GM21786 (cell line): ENCODE results near the gene CADPS.
"Not testable (repeated sequence)": the region's sequence is repeated elsewhere in the genome, so short reads cannot be mapped to it uniquely, and the experiment has no call there.

Experiments
- ATAC-seq: cut with Tn5 transposase; IDR thresholded peaks from one replicate; pipeline ENCODE4 v1.9.1; 2021; ENCODE audit not compliant: unreplicated experiment

Gene CADPS

DNA sequence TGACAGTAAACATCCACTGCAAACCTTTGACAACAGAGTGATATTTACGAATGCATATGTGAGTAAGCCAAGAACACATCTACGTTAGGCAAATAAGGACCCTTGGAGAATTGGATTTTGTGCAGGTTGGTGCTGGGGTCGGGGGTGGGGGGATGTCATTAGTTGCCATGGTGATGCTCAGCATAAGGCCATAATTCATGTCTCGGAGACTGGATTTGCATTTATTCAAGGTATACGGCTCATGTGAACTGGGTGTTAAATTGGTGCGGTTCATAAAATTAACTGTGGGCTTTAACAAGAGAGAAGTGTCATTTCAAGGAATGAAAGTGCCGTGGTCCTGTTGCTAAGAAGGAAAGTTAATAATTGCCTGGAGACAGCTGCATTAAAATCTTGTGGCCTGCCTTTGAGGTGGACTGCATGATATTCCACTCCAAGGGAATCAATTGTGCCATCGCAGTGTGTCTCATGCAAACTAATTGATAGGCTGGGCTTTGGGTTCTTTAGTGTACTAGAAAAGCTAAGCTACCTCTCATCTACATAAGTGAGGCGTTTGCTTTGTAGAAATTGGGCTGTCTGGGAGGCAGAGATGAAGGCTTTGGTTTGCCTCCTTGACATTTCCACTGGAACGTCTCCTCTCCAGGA, 273.0 kb downstream of the CADPS start:
- no peak for ATAC-seq

DNA sequence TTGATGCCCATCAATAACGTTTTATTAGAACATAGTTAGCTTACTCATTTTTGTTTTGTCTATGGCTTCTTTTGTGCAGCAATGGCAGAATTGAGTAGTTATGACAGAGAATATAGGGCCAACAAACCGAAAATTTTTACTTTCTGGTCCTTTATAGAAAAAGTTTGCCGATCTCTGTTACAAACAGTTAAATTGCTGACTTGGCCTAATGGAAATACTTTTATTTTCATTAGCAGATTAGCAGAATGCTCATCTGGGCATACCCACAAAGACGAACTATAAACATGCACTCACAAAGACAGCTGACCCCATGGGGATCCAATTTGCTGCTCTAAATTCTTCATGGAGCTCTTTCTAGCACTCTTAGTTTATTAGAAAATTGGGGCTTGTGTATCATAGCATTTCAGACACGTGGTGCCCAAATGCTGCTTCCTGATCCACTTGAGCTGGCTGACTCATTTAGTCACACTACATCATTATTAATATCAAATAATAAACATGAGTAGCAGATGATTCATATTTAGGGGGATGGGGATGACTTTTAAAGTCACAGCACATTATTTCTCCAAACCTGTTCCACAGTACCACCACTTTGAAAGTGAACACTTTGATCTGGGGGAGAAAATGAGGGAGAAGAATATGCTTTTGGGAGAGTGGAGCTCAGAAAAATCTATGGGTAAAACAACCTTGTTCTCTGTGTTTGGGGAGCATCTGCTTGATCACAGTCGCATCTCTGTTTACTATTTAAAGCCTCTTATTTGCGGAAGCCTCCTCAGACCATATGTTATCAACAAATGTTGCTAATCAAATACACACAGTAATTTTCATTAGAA, 273.8 kb downstream of the CADPS start:
- ATAC-seq, result no peak

DNA sequence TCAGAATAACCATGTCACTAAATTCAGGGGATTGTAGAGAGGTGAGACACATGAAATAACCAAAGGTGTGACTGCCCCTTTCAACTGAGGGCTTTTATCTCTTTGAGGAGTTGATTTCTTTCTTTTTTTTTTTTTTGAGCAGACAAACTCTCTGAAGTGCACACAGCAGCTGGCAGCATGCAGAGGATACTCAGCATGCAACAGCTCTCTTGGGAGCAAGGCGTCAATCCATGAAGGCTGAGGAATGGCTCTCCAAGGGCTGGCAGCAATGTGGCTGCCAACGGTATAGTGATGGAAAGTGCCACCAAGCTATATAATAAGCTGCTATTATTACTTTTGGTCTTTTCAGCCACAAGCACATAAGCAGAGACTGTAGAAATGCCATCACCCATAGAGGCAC, 275.2 kb downstream of the CADPS start:
- ATAC-seq, result no peak

DNA sequence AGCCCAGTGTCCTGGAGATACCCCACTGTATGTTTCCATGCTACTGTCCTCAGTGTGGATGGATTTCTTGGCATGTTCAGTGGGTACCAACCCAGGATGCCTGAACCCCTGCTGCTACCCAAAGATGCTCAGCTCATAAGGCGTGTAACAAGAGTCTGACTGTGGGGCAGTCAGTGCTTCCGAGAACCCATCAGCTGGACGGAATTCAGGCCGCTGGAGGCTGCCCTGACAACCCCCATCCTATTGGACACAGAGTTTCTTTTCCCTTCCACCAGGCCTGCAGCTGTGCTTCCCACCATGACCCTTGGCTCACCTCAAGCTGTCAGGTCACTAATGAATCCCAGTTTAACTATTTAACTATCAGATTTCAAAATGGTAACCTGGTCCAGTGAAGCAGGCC, 277.7 kb downstream of the CADPS start:
- ATAC-seq, result no peak

DNA sequence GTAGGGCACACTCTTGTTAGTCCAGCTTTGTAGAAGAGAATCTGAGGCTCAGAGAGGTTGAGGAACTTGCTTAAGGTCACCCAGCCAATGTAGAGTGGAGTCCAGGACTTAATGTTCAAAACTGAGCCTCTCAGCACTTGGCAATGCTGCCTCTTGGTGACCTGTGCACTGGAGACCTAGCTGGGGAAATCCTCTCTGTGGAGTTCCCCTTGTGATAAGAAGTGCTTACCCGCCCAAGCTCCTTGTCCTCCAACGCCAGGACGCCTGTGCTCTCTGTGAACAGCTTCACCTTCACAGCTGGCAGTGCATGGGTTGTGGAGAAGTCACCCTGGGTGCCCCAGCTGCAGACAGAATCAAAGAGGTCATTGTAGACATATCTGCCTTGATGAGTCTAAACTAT, 282.8 kb downstream of the CADPS start:
- no peak for ATAC-seq

DNA sequence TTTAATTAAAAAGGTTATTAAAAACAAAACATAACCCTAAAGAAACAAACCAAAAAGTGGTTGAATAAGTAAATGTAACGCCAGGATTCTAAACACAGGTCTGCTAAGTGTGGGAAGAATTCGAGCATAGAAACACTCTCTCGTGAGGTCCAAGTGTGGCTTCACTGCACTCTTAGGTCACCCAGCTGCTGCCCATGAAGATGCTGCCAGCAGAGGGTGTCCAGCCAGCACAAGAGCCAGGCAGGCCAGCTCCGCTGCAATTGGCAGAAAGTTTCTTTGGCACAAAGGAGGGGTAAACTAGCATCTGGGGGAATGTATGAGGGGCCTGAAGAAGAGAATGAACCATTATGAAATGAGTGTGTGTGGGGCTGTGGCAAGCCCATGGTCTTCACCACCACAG, 286.1 kb downstream of the CADPS start:
- ATAC-seq, result no peak

DNA sequence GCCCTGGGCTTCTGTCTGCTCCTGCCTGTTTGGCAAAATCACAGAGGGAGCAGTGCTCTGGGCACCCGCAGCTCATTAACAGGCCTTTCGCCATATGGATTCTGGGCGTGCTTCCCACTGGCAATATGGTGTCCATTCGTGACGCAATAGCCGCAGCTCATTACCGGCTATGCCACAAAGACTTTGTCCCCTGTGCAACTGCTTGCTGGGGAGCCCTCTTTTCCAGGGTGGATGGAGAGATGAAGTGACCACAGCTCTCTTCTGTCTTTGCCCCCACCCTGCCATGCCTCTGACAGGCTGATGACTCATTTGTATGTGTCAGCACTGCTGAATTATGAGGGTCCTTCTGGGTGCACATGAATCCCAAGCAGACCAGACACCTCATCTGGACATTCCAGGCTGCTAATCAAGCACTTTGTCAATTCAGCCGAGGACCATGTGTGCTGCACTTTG, 287.6 kb downstream of the CADPS start:
- ATAC-seq, result no peak

DNA sequence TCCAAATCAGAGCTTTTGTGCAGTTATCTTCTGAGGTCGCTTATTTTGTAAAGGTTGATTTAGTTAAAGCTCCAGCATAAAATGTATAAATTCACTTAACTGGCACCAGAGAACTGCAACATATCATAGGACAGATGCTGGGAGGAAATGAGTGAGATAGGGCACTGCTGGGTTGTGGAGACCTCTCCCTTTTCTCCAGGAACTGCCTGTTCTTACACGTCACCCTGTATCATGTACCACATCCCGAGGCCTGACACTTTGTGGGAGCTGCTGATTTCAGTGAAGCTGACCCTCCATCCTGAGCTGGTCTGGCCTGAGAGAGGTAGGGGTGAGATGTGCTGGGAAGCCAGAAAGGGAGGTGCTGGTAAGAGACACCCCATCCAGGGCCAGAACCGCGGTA, 288.0 kb downstream of the CADPS start:
- no peak for ATAC-seq

DNA sequence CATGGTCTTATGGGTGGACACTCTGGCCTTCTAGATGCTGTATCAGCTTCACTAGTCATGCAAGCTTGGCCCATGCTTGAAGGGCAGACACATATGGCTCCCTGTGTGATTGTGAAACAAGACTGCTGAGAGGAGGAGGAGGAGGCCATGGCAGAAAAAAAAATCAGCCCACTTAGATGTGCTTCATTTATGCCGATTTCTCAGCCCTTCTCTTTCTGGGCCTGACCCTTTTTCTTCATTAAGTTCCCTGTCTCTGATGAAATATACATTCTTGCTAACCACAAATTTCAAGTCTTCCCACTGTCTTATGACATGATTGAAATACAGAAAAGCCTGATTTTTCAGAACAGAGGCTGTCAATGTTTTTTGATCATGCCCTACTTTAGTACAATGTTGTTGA, 288.9 kb downstream of the CADPS start:
- ATAC-seq, result no peak

DNA sequence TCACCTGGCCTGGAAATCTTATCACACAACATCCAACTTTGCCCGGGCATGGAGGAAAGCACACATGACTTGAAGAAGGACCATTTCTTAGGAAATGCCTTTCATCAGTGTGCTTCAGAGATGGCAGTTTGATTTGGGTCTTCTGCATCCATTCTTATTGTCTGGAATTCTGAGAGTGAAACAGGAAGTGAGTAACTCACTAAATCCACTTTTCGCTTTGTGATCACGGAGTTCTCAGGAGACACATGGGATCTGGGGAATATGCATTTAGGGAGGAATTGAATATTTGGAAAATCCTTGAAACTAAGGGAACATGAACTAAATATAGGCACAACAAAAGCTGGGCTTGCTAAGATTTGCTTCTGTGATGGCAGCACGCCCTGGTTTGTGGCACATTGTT, 289.4 kb downstream of the CADPS start:
- ATAC-seq, result no peak

DNA sequence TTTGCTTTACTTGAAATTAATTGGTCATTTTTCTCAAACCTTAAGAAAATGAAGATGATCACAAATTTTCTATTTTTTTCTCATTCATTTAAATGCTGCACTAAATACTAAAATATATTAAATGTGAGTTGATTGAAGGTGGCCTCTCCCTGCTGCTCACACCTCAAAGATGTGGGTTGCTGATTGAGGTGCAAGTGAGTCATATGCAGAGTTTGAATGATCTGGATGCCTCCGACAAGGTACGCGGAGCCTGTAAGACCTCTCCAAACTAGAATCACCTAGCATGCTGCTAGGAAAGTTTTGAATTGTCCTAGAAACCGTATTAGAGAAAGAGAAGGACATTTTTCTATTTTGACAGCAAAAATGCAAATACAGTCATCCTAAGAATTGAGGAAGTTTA, 290.6 kb downstream of the CADPS start:
- ATAC-seq, result no peak

DNA sequence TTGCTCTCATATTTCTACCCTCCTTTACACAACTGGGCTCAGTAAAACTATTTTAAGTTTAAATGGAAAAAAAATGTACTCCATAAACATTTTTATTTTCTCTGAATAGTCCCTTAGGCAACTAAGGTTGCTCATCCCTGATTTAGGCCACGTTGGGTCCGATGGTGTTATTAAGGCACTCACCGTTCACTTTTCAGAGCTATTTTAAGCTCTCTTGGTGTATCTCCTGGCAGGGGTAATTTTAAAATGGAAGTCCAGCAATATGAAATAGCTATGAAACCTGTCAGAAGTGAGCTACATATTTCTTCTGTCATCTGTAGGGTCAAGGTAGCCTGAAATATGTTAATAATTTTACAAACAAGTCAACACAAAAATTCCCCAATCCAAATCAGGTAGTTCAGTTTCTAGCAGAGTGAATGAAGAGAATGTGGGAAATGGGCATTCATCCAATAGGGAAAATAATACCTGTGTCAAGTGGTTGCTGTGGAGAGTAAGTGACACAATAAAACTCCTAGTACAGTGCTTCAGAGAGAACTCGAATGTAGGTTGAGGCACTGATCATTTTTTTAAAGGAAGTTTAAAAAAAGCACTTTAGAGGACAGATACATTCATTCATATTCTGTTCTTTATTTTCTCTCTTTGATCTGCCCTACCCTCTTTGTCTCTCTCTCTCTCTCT, 292.6 kb downstream of the CADPS start:
- ATAC-seq, result no peak

DNA sequence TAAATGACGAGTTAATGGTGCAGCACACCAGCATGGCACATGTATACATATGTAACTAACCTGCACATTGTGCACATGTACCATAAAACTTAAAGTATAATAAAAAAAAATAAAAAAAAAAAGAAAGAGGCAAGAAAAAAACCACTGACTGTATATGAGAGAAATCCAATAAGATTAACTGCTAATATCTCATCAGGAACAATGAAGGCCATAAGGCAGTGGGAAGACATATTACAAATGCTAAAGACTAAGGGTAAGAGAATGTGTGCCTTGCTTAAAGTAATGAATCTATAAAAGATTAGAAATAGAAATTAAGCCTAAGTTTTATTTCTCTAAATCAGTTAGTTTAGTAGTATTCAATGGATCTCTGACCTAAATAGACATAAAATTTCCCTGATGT, 294.7 kb downstream of the CADPS start:
- not testable (repeated sequence) for ATAC-seq

DNA sequence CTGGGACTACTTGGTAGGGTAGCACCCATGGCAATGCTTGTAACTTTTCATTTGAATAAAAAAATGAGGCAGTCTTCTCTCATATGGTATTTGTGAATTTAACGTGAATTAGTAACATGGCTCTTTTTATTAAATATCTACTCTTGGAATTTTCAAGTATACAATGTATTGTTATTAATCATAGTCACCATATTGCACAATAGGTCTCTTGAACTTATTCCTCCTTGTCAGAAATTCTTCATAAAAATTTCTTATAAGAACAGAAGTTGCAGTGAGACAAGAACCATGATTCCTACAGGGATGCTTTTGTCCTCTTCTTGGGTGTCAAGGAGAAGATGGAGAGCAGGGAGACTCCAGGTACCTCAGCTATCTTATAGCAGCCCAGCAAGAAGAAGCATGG, 298.1 kb downstream of the CADPS start:
- no peak for ATAC-seq

DNA sequence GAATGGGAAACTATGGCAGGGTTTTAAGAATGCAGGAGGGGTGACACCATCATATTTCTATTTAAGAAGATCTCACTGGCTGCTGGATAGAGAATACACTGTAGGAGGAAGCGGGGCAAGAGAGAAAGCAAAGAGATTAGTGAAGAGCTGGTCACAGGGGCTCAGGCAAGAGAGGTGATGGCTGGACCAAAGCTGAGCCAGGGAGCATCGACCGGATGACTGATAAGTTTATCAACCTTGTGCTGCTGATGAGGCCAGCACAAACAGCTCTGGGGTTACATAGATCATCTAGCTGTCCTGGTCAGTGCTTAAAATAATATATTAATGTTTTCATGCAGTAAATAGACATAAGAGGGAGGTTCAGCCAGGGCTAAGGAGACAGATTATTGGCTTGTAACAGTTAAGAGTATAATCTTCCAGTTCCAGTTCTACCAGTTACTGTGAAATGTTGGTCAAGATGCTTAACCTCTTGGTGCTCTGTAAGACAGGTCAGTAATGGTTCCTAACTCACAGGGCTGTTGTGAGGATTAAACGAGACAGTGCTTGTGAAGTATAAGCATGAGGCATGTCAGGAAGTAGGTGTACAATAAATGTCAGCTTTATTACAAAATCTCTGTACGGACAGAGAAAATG, 300.8 kb downstream of the CADPS start:
- no peak for ATAC-seq

DNA sequence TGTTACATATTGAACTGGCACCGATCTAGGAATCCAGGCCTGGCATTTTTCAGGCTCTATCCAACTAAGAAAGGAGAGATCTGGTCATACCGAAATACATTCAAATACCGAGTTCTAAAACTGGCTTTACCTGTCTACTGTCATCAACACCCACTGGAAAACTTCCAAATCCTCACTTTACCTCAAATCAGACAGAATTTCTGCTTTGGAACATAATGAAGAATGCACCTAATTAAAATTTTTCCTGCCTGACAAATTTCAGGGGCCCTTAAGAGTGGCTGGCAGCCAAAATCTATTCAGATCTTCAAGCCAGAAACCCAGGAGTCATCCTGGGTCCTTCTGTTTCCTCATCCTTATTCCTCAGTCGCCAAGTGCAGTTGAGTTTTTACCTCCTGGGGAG, 303.3 kb downstream of the CADPS start:
- no peak for ATAC-seq

DNA sequence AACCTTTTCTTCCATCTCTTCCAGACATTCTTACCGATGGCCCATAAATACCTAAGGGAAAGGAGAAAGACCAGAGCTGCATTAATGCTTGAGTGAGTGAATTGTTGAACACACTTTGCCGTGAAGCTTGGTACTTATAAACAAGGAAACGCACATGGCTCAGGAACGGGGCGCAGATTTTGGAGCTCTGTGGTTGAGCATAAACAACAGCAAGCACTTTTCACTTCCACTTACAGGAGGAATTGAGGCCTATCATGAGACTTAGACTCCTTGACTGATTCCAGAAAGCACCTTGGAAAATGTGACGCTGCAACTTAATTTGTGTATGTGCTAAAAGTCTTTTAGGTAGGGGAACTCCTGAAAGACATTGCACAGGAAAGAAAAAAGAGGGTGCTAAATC, 304.3 kb downstream of the CADPS start:
- no peak for ATAC-seq

DNA sequence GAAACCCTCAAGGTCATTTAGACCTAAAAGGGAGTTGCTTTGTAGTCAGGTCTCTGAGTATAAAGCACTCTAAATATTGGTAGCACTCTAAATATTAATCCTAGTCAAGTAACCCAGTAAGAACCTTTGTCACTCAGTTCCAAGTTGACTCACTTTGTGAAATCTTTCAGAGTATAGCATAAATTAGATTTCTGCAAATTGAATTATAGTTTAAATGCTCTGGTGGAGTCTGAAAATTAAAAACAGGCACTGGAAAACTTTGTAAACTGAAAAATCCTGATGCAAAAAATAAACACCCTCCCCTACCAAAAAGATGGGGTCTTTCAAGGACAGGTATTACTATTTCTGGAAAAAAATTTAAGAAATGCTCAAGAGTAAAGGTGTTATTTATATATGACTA, 305.6 kb downstream of the CADPS start:
- ATAC-seq, result no peak

DNA sequence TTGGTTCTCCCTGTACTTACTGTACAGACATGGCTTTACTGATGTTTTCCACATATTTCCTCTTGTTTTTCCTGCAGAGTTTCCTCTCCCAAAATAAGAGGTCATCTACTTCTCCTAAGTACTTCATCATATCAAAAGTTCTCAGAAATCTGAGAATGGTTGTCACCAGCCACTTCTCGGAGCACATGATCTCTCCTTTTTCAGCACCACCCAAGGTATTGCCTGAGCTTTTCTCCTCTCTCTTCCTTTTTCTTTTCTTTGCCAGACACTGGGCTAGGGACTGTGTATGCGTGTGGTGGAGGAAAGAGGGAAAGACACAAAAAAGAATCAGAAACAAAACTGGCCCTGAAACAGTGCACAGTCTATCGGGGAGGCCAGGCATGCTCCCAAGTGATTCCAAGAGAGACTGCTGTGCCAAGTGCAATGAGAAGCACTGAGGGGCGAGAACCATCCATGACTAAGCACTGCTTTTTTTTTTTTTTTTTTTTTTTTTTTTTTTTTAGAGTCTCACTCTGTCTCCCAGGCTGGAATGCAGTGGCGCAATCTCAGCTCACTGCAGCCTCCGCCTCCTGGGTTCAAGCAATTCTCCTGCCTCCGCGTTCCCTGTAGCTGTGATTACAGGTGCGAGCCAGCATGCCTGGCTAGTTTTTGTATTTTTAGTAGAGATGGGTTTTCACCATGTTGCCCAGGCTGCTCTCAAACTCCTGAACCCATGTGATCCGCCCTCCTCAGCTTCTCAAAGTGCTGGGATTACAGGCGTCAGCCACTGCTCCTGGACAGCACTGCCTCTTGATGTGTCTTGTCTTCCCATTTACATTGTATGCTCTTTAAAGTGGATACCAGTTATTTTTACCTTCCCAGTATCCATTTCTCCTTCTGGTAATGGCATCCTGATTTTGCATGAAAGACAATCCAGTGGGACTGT, 307.9 kb downstream of the CADPS start:
- ATAC-seq, result no peak

DNA sequence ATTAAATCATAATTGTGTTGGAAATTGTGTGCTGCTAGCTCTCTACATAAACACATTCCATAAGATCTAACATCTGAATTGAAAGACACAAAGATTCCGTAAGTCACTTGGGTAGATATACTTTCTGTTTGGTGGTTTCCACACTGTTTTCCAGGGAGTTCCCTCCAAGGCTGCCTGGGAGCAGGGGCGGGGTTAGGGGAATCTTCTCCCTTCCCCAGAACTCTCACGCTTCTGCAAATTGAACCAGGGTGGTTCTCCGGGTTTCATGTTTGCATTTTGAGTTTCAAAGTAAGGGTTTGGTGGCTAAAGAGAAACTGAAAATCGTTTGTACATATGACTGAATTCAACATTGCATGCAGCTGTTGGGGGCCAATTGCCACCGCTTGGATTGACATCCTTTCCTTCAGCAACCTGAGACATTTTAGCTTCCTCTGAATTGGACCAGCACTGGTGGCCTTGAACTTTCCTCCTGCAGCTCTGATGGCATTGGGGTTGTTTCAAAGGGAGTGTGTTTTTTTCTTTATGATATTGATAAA, 309.1 kb downstream of the CADPS start:
- no peak for ATAC-seq
